MM.1S (cell line): Measurements from ENCODE around the gene MARF1.

Experiments
- CTCF ChIP-seq: fragments of 300-600 bp; sonication (generic); IDR thresholded peaks from 2 replicates; pipeline ENCODE4 v1.5.1; 2016; ENCODE audit warnings: antibody characterized with exemption, low read length, mixed read lengths
- EZH2 ChIP-seq: fragments of 300-600 bp; sonication (generic); optimal IDR thresholded peaks from 2 replicates; pipeline ENCODE3; 2017; ENCODE audit warnings: low read depth, mild to moderate bottlenecking, antibody characterized with exemption, low read length, mixed read lengths
- EZH2phosphoT487 ChIP-seq: fragments of 300-600 bp; sonication (generic); IDR thresholded peaks from 2 replicates; pipeline ENCODE4 v1.6.1; 2018; ENCODE audit warnings: antibody characterized with exemption, low read length

GRCh38 chr16:15576960-15577958 is 65.7 kb downstream of the MARF1 start:
- no peak for TF ChIP-seq EZH2
- no peak for TF ChIP-seq CTCF
- TF ChIP-seq EZH2phosphoT487: no peak
